ENCODE results near the gene STPG4.

STPG4 gene

DNA sequence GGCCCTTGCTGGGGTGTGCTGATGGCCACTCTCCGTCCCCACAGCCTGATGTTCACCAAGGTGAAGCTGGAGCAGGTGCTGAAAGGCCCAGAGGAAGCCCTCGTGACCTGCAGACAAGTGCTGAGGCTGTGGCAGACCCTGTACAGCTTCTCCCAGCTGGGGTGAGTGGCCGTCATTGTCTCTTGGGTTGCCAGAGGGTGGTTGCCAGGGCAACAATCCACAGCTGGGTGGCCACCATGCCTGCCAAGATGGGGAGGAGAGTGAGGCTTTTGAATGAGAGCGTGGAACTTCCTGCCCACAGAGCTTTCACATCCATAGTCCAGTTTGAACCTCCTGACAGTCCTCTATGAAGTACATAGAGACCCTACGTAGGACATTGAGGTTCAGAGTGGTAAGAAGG is 108.8 kb downstream of the STPG4 start:
- intact Hi-C loops (cut with DNase I) = loop anchor here (5.0 kb wide), 1 partner anchor 226 kb away; no protein-coding TSS in a partner anchor
- peak; percentile 79 to 97 (median 92) for DNase-seq

DNA sequence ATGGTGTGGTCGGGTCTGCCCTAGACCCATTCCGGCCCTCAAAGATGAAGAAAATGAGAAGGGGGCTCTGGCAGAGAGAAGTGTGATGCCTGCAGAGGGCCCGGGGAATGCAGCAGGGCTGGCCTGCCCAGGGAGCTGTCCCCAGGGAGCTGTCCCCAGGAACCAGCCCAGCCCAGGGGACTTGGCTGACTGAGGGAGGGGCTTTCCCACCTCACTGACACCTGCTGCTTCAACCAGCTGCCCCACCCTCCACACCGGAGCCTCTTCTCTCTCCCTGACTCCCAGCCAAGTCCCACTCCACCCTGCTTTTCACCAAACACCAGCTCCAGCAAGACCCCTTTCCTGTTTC is 111.2 kb downstream of the STPG4 start:
- DNase-seq = no peak
- intact Hi-C loops (cut with DNase I) = no loop called here

DNA sequence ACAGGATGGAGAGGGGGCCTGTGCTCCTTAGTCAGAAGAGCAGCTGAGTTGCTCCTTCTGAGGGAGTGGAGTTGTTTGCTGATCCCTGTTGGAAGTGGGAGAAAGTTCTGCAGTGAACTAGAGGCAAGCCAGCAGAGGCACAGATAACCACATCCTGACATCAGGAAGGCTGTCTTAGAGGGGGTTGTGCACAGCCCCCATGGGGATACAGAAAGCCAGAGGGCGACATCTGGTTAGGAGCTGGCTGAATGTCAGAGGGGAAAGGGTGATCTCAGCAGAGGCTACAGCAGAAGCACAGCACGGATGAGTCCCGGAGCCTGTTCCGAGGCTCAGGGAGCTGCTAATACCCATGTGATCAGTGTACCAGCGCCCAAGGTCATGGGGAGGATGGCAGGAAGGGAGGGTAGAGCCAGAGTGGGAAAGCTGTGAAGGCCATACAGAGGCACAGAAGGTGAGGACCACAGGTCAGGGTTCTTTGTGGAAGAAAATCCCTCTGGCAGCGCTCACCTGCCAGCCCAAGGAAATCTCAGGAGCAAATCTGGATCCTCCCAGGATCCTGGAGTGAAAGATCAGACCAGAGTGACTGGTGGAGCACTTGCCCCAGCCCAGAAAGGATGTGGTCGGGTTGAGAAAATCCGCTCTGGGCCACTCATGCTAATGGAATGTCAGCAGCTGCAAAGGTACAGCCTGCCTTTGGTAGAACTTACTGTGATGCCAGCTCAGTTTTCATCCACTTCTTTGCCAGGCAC is 111.8 kb downstream of the STPG4 start:
- intact Hi-C loops (cut with DNase I) = no loop called here
- peak in 21 of 42 donors; percentile 27 to 80 (median 61) for DNase-seq

DNA sequence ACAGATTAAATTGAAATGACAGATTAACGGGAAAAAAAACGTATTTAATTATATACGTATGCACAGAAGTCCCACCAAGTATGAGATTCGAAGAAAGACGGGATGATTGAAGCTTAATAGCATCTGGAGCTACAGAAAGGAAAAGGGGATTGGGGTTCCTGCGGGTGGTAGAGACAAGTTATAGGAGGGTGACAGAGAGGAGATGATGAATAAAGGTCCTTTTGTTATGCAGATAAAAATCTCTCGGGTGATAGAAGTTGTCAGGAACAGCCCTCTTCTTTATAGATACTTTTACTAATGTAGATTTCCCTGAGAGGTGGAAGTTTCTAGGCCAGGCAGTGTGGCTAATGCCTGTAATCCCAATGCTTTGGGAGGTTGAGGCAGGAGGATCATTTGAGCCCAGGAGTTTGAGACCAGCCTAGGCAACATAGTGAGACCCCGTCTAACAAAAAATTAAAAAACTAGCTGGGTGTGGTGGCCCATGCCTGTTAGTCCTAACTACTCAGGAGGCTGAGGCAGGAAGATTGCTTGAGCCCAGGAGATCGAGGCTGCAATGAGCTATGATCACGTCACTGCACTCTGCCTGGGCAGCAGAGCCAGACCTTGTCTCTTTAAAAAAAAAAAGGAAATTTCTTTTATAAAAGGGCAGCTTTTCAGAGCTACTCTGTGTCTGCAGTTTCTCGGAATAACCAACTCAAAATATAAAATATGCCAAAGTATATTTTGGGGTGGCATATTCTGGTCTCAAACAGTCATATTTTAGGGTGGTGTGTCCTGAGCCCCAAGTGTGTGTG is 113.0 kb downstream of the STPG4 start:
- DNase-seq = no peak
- intact Hi-C loops (cut with DNase I) = no loop called here

DNA sequence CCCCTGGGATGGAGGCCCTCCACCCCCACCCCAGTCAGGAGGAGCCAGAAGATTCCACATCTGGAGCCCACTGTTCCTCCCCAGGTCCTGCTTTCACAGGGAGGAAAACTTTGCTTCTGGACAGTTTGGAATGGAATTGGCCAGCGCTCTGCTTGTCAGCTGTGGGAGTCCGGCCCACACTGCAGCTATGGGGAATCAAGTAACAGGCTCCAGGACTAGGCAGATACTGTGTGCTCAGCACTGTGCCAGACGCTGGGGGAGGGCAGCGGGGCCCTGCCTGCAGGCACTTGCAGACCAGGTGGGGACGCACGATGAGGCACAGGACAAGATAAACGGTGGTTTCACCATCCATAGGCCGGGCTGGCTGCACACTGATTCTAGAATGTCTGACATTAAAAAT is 114.0 kb downstream of the STPG4 start:
- peak in 2 of 42 donors; percentile 43 to 60 for DNase-seq
- intact Hi-C loops (cut with DNase I) = no loop called here

DNA sequence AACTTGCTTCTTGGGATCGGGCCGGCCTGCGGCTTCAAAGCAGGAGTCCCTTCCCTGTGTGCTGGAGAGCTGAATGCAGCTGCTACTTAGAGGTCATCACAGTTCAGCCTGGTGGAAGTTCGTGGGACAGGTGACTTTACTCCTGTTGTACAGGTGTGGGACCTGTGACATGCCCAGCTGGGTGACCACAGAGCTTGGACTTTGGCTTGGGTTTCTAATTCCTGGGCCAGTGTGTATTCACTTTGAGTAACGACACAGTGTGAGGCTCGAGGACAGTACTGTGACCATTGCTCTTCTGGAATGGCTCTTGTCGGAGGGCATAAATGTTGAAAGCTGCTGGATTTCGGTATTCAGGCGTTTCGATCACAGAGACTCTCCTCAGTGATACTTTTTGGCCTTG is 114.5 kb downstream of the STPG4 start:
- intact Hi-C loops (cut with DNase I) = no loop called here

DNA sequence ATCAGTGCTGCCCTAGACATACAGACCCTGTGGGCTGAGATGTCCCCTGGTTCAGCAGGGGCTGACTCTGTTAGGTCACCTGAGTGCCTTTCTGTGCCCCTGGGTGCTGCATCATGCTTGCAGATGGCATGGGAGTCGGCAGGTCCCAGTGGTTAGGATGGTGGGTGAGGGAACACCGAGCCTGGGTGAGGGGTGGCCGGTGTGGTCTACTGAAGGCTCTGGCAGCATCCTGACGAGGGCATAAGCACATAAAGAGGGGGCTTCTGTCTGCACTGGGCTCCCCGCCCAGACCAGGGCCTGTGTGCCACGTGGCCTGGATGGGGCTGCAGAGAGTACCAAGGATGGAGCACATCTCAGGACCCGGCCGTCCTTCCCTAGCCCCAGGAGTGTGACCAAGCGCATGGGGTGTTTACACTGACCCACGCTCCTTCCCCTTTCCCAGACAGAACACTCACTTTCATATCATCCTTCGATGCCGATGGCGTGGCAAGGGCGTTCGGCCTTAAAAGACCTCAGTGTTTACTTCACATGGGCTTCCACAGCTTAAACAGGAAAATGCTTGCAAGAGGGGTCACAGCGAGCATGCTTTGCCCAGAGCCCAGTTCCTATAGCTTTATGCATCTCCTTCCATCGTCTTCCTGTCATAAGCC is 115.1 kb downstream of the STPG4 start:
- intact Hi-C loops (cut with DNase I) = no loop called here
- peak in 4 of 42 donors; percentile 34 to 62 (median 42) for DNase-seq

More for the DNA sequence above, 114.5 kb downstream of the STPG4 start:
- no peak for DNase-seq

DNA sequence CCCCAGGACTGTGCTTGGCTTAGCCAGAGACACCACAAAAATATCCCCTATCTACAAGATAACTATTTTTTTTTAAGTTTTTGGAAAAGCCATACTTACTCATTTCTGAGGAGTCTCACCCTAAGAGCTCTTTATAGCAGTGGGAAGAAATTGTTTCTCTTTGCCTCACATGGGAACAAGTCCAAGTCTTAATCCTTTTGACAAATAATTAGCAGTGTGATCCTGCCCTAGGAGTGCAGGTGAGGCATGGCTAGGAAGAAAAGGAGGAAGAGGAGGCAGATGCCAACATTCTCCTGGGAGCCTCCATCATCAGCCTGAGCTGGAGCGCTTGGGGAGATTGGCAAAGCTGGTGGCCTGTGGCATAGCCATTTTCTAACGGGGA is 115.6 kb downstream of the STPG4 start:
- intact Hi-C loops (cut with DNase I) = no loop called here
- DNase-seq = peak in 1 of 42 donors; percentile 50

DNA sequence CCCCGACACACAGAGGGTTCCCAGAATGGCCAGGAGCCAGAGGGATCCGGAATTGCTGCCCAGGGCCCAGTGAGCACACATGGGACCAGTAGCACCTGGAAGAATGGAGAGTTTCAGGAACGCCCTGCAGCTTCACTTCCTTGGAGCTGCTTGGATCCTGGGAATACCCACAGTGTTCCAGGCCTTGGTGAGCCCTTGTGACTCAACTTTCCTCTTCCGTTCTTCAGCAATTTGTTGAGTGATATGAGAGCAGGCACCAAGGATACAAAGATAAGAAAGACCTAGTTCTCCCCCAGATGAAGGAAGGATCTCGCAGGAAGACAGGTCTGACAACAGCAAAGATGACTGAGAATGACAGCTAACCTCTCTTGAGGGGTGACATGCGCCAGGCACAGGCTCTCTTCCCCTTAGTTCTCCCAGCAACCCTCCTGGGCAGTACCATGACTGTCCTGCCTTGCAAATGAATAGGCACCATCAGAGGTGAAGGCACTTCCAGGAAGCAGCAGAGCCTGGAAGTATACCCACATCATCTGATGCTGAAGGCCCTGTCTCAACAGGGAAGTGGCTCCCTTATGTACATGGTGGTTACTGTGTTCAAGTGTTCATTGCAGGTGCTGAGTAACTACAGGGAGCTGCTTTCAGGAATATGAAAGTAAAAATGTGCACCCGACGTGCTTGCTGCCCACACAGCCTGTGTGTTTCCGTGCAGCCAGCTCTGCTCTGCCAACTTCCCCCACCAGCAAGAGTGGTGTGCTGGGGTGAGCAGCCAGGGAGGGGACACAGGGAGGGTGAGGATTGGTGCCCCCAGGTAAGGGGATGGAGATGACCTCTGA is 116.2 kb downstream of the STPG4 start:
- intact Hi-C loops (cut with DNase I) = no loop called here
- peak in 25 of 42 donors; percentile 47 to 86 (median 64) for DNase-seq

DNA sequence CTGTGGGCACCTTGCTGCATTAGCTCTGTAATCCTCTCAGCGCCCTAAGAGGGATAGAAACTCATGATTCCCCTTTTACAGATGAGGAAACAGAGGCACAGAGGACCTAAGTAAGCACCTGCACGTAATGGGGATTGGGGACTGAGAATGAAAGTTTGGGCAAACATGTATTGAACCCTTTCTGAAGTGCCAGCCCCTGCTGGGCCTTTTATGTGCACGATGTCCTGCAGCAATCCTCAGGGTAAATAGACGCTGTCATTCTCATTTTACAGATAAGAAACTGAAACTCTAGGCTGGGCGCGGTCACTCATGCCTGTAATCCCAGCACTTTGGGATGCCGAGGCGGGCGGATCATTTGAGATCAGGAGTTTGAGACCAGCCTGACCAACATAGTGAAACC is 117.4 kb downstream of the STPG4 start:
- no peak for DNase-seq
- intact Hi-C loops (cut with DNase I) = no loop called here

Measured in head of caudate nucleus (tissue), 42 donors.